Measurements from ENCODE around the gene ZNF579. TPM values are rescaled to one million over a fixed set of nuclear protein-coding genes. Genes with fewer than 3 reads are reported as not detected.

ZNF579 gene
- total RNA-seq, 1 experiment from 2014 or later = 13.5 TPM

DNA sequence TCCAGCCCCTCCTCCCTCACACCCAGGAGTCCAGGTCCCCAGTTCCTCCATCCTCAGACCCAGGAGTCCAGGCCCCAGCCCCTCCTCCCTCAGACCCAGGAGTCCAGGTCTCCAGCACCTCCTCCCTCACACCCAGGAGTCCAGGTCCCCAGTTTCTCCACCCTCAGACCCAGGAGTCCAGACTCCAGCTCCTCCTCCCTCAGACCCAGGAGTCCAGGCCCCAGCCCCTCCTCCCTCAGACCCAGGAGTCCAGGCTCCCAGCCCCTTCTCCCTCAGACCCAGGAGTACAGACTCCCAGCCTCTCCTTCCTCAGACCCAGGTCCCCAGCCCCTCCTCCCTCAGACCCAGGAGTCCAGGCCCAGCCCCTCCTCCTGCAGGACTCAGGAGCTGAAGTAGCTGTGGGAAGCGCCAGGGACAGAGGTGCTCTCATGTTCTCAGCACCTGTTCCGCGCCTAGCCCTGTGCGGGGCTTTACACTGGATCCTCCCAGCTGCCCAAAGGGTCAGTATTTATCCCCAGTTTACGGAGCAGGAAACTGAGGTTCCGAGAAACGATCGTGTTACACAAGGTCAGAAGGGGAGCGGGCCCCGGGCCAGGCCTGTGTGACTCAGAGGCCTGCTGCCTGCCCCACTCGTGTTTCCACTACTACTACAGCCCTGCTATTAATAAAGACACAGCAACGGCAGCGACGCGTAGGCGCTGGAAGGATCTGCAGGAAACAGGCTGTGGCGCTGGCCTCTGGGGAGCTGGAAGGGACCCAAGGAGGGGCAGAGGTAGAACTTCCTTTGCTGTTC is 33.6 kb downstream of the ZNF579 start:
- Histone ChIP-seq H3K9me2 (replicated peaks; ENCODE audit: low read length) (no peaks in the 10 kb centered on the region), H3K27ac (ENCODE audit: low read length) (peak overlapping the region; percentile 80), H3K9me3 (ENCODE audit: low read length) (no peaks in the 10 kb centered on the region), H2AFZ (ENCODE audit: low read length) (peak overlapping the region; percentile 1; the same call in 1 of the 2 replicates), H3K4me3 (ENCODE audit: low read length) (peak overlapping the region; percentile 38; the same call in 1 of the 2 replicates), H3K4me1 (ENCODE audit: insufficient read depth, low read length) (peaks cover 43% of the 10 kb centered on the region), H4K20me1 (ENCODE audit: low read length) (no peaks in the 10 kb centered on the region), H3K9ac (ENCODE audit: low read length) (peak overlapping the region; percentile 16), H3F3A (ENCODE audit: low read length, unreplicated experiment) (peaks cover 3% of the 10 kb centered on the region), H3K4me2 (ENCODE audit: low read length) (peak overlapping the region; percentile 72), H3K27me3 (ENCODE audit: low read length) (no peaks in the 10 kb centered on the region), H3K79me2 (ENCODE audit: low read length) (no peaks in the 10 kb centered on the region), H3K36me3 (ENCODE audit: low read depth, low read length) (no peaks in the 10 kb centered on the region)
- TF ChIP-seq EZH2 (IDR thresholded peaks at IDR 0.05; ENCODE audit: low read length, unreplicated experiment) = no peak
- no peak for TF ChIP-seq EZH2phosphoT487 (IDR thresholded peaks at IDR 0.05; ENCODE audit: borderline replicate concordance, low read length)
- TF ChIP-seq, protein P1, sequence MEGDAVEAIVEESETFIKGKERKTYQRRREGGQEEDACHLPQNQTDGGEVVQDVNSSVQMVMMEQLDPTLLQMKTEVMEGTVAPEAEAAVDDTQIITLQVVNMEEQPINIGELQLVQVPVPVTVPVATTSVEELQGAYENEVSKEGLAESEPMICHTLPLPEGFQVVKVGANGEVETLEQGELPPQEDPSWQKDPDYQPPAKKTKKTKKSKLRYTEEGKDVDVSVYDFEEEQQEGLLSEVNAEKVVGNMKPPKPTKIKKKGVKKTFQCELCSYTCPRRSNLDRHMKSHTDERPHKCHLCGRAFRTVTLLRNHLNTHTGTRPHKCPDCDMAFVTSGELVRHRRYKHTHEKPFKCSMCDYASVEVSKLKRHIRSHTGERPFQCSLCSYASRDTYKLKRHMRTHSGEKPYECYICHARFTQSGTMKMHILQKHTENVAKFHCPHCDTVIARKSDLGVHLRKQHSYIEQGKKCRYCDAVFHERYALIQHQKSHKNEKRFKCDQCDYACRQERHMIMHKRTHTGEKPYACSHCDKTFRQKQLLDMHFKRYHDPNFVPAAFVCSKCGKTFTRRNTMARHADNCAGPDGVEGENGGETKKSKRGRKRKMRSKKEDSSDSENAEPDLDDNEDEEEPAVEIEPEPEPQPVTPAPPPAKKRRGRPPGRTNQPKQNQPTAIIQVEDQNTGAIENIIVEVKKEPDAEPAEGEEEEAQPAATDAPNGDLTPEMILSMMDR (conservative IDR thresholded peaks at IDR 0.05; ENCODE audit: low read depth, low read length) = no peak
- CTCF ChIA-PET = no interaction called here
- POLR2A ChIA-PET (ENCODE audit: unreplicated experiment) = no interaction called here
- intact Hi-C loops (cut with micrococcal nuclease) = loop anchor here (1.0 kb wide), 1 partner anchor 21 kb away; no protein-coding TSS in a partner anchor
- no TSS peak for BruUV-seq (replicated peaks)
- ATAC-seq (peak; percentile 79), DNase-seq (peak; percentile 92)

DNA sequence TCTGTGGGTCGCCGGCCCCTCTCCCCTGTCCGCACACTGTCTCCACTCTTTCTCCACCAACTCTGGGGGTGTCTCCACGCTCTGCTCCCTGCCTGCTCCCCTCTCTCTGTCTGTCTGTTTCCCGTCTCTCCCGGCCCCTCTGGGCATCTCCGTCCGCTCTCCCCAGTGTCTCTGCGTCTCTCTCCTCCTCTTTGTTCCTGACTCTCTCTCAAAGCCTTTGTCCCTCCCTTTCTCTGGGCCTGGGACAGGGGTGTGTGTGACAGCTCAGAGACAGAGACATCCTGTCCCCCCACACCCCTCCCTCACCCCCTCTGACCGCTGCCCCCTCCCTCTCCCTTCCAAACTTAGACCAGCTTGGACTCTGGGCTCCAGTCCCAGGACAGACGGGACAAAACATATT is 34.6 kb downstream of the ZNF579 start:
- ChIA-PET CTCF (no interaction called here), POLR2A (ENCODE audit: unreplicated experiment) (no interaction called here)
- Histone ChIP-seq H3K27me3 (ENCODE audit: low read length) (no peaks in the 10 kb centered on the region), H3K9ac (ENCODE audit: low read length) (no peak overlapping the region), H3K27ac (ENCODE audit: low read length) (no peak overlapping the region), H3F3A (ENCODE audit: low read length, unreplicated experiment) (peaks cover 3% of the 10 kb centered on the region), H3K9me2 (replicated peaks; ENCODE audit: low read length) (no peaks in the 10 kb centered on the region), H3K36me3 (ENCODE audit: low read depth, low read length) (no peaks in the 10 kb centered on the region), H3K4me3 (ENCODE audit: low read length) (no peak overlapping the region), H2AFZ (ENCODE audit: low read length) (no peak overlapping the region), H4K20me1 (ENCODE audit: low read length) (no peaks in the 10 kb centered on the region), H3K4me1 (ENCODE audit: insufficient read depth, low read length) (peaks cover 43% of the 10 kb centered on the region), H3K4me2 (ENCODE audit: low read length) (no peak overlapping the region), H3K9me3 (ENCODE audit: low read length) (no peaks in the 10 kb centered on the region), H3K79me2 (ENCODE audit: low read length) (no peaks in the 10 kb centered on the region)
- ATAC-seq (no peak), DNase-seq (no peak)
- intact Hi-C loops (cut with micrococcal nuclease) = no loop called here
- TF ChIP-seq EZH2phosphoT487 (IDR thresholded peaks at IDR 0.05; ENCODE audit: borderline replicate concordance, low read length) (no peak), EZH2 (IDR thresholded peaks at IDR 0.05; ENCODE audit: low read length, unreplicated experiment) (no peak)
- TF ChIP-seq, protein P1 (conservative IDR thresholded peaks at IDR 0.05; ENCODE audit: low read depth, low read length) = no peak
- no TSS peak for BruUV-seq (replicated peaks)

- H3K36me3 ChIP-seq (ENCODE audit: low read depth, low read length) = no peaks in the 10 kb centered on the region
- no peaks in the 10 kb centered on the region for H3K27me3 ChIP-seq (ENCODE audit: low read length)
- H3K4me1 ChIP-seq (ENCODE audit: insufficient read depth, low read length) = peaks cover 43% of the 10 kb centered on the region
- no peaks in the 10 kb centered on the region for H3K79me2 ChIP-seq (ENCODE audit: low read length)
- no peak within 1 kb of the TSS for H2AFZ ChIP-seq (ENCODE audit: low read length)
- TF ChIP-seq, protein P1 (conservative IDR thresholded peaks at IDR 0.05; ENCODE audit: low read depth, low read length) = no peak
- TF ChIP-seq EZH2 (IDR thresholded peaks at IDR 0.05; ENCODE audit: low read length, unreplicated experiment) (no peak), EZH2phosphoT487 (IDR thresholded peaks at IDR 0.05; ENCODE audit: borderline replicate concordance, low read length) (no peak)
- H4K20me1 ChIP-seq (ENCODE audit: low read length) = no peaks in the 10 kb centered on the region
- H3K9me3 ChIP-seq (ENCODE audit: low read length) = no peaks in the 10 kb centered on the region
- H3K27ac ChIP-seq (ENCODE audit: low read length) = no peak within 1 kb of the TSS
- no TSS peak for BruUV-seq (replicated peaks)
- DNase-seq (no peak), ATAC-seq (no peak)
- H3K4me3 ChIP-seq (ENCODE audit: low read length) = no peak within 1 kb of the TSS
- no peaks in the 10 kb centered on the region for H3K9me2 ChIP-seq (replicated peaks; ENCODE audit: low read length)
- intact Hi-C loops (cut with micrococcal nuclease) = no loop called here
- no peak within 1 kb of the TSS for H3K4me2 ChIP-seq (ENCODE audit: low read length)
- POLR2A ChIA-PET (ENCODE audit: unreplicated experiment) = no interaction called here
- peaks cover 3% of the 10 kb centered on the region for H3F3A ChIP-seq (ENCODE audit: low read length, unreplicated experiment)
- no peak within 1 kb of the TSS for H3K9ac ChIP-seq (ENCODE audit: low read length)
- CTCF ChIA-PET = no interaction called here
Measured at GRCh38 chr19:55545443-55545842, 35.2 kb downstream of the ZNF579 start, which contains the start of gene SBK3. Gene SBK3, minus strand, starts transcription at chr19:55545543. Its CDS starts 0 bp downstream, at chr19:55545543.
